ENCODE measurements around the gene NKPD1. TPM values are rescaled to one million over a fixed set of nuclear protein-coding genes. Genes with fewer than 3 reads are reported as not detected.

NKPD1 gene
- total RNA-seq: 0.11 and 0.12 TPM in 2 replicates

- ATAC-seq (ENCODE audit: low read depth): no peak
- Mint-ChIP-seq H3K4me3 (no peak within 1 kb of the TSS), H3K9me3 (no peaks in the 10 kb centered on the region), H3K27me3 (peaks cover 31% of the 10 kb centered on the region), H3K36me3 (ENCODE audit: low read depth) (no peaks in the 10 kb centered on the region), H3K4me1 (peaks cover 17% of the 10 kb centered on the region), H3K27ac (no peak within 1 kb of the TSS)
- ChIA-PET POLR2A (no interaction called here), CTCF (no interaction called here)
- TF ChIP-seq CTCF (IDR thresholded peaks at IDR 0.05): no peak
- no peak for DNase-seq
- intact Hi-C loops (cut with micrococcal nuclease): no loop called here
Measured at GRCh38 chr19:45160870-45161737, at the start of gene NKPD1. NKPD1 (minus strand) TSS chr19:45160982; CDS start chr19:45160150, 832 bp downstream.

- intact Hi-C loops (cut with micrococcal nuclease): no loop called here
- no peak for DNase-seq
- H3K9me3 Mint-ChIP-seq: peaks cover 2% of the 10 kb centered on the region
- H3K36me3 Mint-ChIP-seq (ENCODE audit: low read depth): peaks cover 2% of the 10 kb centered on the region
- H3K27ac Mint-ChIP-seq: no peak overlapping the region
- no peak overlapping the region for H3K4me3 Mint-ChIP-seq
- ChIA-PET POLR2A (no interaction called here), CTCF (no interaction called here)
- no peak for TF ChIP-seq CTCF (IDR thresholded peaks at IDR 0.05)
- H3K27me3 Mint-ChIP-seq: no peaks in the 10 kb centered on the region
- no peaks in the 10 kb centered on the region for H3K4me1 Mint-ChIP-seq
- ATAC-seq (ENCODE audit: low read depth): no peak
Measured at GRCh38 chr19:45206328-45206727, 45.5 kb upstream of the NKPD1 start.

- peaks cover 2% of the 10 kb centered on the region for H3K9me3 Mint-ChIP-seq
- CTCF ChIA-PET: no interaction called here
Measured at GRCh38 chr19:45205810-45206209, 45.0 kb upstream of the NKPD1 start.

GRCh38 chr19:45202637-45203036 is 41.9 kb upstream of the NKPD1 start:
- no peaks in the 10 kb centered on the region for H3K27me3 Mint-ChIP-seq
- ChIA-PET POLR2A (no interaction called here), CTCF (no interaction called here)
- intact Hi-C loops (cut with micrococcal nuclease): no loop called here
- DNase-seq (no peak), ATAC-seq (ENCODE audit: low read depth) (no peak)
- peaks cover 2% of the 10 kb centered on the region for H3K36me3 Mint-ChIP-seq (ENCODE audit: low read depth)
- H3K9me3 Mint-ChIP-seq: peaks cover 2% of the 10 kb centered on the region
- no peaks in the 10 kb centered on the region for H3K4me1 Mint-ChIP-seq
- no peak overlapping the region for H3K27ac Mint-ChIP-seq
- H3K4me3 Mint-ChIP-seq: no peak overlapping the region
- TF ChIP-seq CTCF (IDR thresholded peaks at IDR 0.05): no peak

More at GRCh38 chr19:45205810-45206209, 45.0 kb upstream of the NKPD1 start:
- Mint-ChIP-seq H3K36me3 (ENCODE audit: low read depth) (peaks cover 2% of the 10 kb centered on the region), H3K27me3 (no peaks in the 10 kb centered on the region), H3K4me1 (no peaks in the 10 kb centered on the region), H3K27ac (no peak overlapping the region), H3K4me3 (no peak overlapping the region)
- no peak for DNase-seq
- POLR2A ChIA-PET: no interaction called here
- intact Hi-C loops (cut with micrococcal nuclease): no loop called here
- no peak for ATAC-seq (ENCODE audit: low read depth)
- TF ChIP-seq CTCF (IDR thresholded peaks at IDR 0.05): no peak

- Mint-ChIP-seq H3K9me3 (peaks cover 2% of the 10 kb centered on the region), H3K4me3 (no peak overlapping the region), H3K27me3 (no peaks in the 10 kb centered on the region), H3K4me1 (no peaks in the 10 kb centered on the region), H3K36me3 (ENCODE audit: low read depth) (peaks cover 2% of the 10 kb centered on the region), H3K27ac (no peak overlapping the region)
- ChIA-PET POLR2A (no interaction called here), CTCF (interaction anchor here (1.5 kb wide), 1 partner anchor 13 kb away, joined by 3 read pairs; no protein-coding TSS in a partner anchor)
- intact Hi-C loops (cut with micrococcal nuclease): no loop called here
- ATAC-seq (ENCODE audit: low read depth): no peak
- TF ChIP-seq CTCF (IDR thresholded peaks at IDR 0.05): no peak
- DNase-seq: no peak
Measured at GRCh38 chr19:45200568-45200967, 39.8 kb upstream of the NKPD1 start.
